Choroid plexus epithelial cell (primary cell): Measurements from ENCODE around the gene MAN1A1.
A peak's percentile ranks its signal among the peaks of the same experiment; 100 is the strongest.

ENCODE experiments used
- DNase-seq: peaks from one replicate; pipeline ENCODE4 v3.0.0-alpha.2; 2010; ENCODE audit warnings: low read depth
- H3K4me3 ChIP-seq: 2 replicates; pipeline ENCODE4 v1.5.1; 2011; ENCODE audit warnings: low read depth, mild to moderate bottlenecking, control low read depth, low read length, moderate library complexity
- TF ChIP-seq, protein P1 (sequence below): conservative IDR thresholded peaks from 2 replicates; pipeline ENCODE4 v1.5.1; 2011; ENCODE audit warnings: low read depth, mild to moderate bottlenecking, control low read depth, inconsistent platforms, low read length, moderate library complexity

MAN1A1 gene

DNA sequence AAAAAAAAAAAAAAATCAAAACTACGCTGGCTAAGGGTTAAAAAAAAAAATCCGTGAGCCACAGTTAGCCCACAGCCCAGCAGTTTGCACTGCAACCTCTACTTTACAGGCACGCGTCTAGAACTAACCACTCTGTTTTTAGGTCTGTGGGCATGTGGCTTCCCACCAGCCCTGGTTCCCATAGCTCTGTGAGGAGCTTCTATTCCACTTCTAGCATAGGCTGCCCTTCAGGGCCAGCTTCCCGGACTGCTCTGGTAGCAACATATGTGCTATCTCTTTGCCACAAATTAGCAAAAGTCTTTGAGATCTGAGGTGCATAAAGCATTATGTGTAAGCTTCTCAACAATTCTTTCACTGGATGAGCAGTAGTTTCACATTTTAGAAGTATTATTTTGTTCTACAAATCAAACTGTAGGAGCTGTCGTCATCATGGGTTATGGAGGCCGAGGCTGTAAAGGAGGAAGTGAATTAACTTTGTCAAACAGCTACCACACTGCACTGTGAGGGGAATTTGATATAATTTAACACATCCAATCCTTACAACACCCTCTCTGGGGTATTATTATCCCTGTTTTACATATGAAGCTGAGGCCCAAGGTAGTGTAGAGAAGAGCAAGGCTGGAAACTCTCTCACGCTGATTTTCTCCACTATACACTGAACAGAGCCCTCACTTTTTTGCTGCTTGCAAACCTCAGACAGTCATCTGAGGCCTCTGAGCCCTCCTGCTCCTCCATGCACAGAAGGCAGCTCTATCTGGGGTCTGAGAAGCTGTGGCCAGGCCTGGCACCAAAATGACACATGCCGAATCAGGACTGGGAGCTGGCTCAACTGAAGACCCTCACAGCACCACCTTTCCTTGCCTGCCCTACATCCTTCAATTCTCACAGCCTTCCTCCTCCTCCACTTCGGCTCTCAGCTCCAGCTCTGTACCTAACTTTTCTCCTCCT lies 35.4 kb downstream of the MAN1A1 start:
- no peak for DNase-seq
- no peak overlapping the region for H3K4me3 ChIP-seq
- TF ChIP-seq, protein P1, sequence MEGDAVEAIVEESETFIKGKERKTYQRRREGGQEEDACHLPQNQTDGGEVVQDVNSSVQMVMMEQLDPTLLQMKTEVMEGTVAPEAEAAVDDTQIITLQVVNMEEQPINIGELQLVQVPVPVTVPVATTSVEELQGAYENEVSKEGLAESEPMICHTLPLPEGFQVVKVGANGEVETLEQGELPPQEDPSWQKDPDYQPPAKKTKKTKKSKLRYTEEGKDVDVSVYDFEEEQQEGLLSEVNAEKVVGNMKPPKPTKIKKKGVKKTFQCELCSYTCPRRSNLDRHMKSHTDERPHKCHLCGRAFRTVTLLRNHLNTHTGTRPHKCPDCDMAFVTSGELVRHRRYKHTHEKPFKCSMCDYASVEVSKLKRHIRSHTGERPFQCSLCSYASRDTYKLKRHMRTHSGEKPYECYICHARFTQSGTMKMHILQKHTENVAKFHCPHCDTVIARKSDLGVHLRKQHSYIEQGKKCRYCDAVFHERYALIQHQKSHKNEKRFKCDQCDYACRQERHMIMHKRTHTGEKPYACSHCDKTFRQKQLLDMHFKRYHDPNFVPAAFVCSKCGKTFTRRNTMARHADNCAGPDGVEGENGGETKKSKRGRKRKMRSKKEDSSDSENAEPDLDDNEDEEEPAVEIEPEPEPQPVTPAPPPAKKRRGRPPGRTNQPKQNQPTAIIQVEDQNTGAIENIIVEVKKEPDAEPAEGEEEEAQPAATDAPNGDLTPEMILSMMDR: no peak

DNA sequence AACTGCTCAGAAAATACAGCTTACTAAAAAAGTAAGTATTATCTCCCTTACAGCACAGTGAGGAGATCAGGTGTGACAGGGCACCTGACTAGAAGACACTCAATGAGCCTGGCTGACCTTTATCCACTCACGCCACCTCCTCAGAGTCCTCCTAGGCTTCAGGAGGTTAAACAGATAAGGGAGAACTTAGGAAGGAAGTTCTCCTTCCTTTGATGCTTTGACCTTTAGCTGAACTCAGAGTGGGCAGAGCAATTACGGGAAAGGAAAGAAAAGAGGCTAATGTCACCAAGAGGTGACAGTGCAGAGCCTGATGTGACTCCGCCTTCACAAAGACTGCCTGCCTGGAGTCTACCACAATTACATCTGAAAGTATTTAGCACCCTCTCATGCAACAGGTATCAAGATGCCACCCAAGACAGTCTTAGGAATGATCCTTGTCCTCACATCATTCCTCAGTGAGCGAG lies 36.7 kb downstream of the MAN1A1 start:
- TF ChIP-seq, protein P1: no peak
- no peak for DNase-seq
- no peak overlapping the region for H3K4me3 ChIP-seq

DNA sequence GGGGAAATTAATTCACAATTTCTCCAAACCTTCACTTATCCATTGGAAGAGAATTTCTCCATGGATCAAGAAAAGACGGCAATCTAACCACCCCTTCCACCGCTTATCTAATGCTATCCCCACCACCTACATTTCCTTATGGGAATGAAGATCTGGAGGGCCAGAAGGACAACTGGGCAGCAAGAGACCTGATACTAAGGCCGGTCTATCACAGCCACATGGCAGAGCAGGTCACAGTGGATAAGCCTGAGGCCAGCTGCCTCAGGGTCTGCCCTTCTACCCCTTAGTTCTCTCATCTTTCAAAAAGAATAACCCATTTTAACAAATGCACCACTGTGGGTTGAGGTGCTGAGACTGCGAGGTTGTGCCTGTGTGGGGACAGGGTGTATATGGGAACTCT lies 37.1 kb downstream of the MAN1A1 start:
- DNase-seq: no peak
- H3K4me3 ChIP-seq: no peak overlapping the region

DNA sequence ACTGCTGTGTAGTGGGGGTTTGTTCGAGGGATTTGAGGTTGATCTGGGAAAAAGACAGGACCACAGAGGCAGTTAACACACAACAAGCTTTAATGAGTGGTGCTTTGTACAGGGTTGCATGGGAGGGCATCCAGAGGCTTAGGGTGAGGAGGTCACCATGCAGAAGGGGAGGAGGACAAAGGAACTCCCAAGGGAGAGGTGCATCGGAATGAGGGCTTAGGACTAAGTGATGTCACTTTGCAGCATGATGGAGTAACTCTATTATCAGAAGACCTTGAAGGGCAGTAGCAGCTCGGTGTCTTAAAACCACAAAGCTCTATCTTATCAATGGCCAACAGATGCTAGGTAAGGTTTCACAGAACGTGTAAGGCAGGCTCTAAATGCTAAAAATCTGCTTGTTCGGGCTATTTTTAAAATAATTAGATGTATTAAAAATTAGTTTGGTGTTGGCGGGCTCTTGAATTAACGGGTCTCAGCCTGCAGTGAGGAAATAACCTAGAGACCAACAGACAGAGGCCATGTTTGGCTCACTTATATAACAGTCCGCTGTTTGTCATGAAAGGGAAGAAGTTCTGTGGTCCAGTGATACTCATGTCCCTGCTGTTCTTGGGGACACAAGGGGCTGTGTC lies 37.9 kb downstream of the MAN1A1 start:
- no peak for DNase-seq
- TF ChIP-seq, protein P1: no peak
- H3K4me3 ChIP-seq: no peak overlapping the region

More for the DNA sequence above, 37.1 kb downstream of the MAN1A1 start:
- TF ChIP-seq, protein P1: no peak

DNA sequence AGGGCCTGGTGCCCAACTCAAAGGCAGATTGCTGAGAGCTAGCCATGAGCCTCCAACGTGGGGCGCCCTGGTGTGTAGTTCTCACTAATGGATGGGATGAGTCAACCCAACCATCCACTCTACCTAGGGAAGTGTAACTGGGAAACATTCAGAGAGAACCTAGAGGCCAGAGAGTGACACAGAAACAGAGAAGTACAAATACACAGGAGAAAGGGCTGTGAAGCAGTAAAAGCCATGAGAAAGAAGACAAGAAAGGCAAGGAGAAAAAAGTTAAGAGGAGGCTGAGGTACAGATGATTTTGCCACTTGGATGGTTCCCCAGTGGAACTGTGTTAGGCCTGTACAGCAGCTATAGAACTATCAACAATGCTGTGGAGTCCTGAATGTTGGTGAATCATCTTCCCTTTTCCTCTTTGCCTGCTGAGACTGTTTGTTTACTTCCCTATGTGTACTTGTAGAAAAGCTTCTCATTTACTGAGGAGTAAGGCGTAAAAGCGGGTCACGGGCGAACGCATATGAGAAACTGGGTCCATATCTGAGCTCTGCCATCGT lies 39.0 kb downstream of the MAN1A1 start:
- DNase-seq: peak; percentile 64

DNA sequence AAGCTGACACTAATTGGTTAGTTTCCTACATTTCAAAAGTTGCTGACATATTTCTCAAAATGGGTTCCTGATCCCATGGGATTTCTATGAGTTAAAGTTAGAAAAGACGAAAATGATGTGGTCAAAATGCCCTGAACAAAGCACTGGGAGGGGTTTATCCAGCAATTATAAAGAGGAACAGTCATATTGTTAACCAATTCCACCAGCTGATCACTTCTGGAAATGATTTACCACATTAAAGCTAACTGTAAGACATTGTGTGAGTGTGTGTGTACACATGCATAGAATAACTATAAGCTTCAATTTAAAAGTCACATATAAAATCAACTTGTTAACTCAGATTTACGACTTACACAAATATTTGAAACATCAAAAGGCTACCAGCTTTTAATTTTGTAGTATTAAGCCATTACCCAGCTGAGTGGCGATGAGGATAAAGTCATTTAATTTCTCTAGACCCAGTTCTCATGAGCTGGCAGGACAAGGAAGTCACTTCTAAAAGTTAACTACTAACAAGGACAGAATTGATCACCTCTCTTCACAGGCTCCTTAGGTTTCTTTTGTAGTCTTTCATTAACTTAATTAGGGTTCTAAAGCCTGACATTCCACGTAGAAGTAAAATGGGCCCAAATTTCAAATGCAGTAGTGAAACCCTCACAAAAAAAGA lies 40.4 kb downstream of the MAN1A1 start:
- DNase-seq: no peak
- no peak overlapping the region for H3K4me3 ChIP-seq
- TF ChIP-seq, protein P1: no peak

More for the DNA sequence above, 39.0 kb downstream of the MAN1A1 start:
- H3K4me3 ChIP-seq: no peak overlapping the region
- TF ChIP-seq, protein P1: no peak
